ENCODE results near the gene CAP2.
"Not testable (repeated sequence)": the region's sequence is repeated elsewhere in the genome, so short reads cannot be mapped to it uniquely, and the experiment has no call there.

The CAP2 gene

DNA sequence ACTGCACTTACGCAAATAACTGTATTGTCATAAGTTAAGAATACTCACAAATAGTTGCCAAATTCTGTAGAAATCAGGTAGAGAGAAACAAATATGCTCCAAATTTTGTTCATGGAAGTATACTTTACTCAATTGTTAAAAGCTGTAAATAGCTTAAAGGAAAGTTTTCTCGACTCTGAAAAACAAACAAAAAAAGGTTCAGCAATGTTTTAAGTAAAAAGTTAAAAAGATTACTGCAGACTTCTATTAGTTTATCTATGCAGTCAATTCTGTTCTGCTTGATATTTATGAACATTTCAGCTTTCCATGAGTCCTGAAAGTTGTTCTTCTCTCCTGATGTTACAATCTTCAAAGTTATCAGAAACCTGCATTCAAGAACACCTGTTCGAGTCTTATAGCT is 169.2 kb downstream of the CAP2 start:
- TF ChIP-seq, protein P1, sequence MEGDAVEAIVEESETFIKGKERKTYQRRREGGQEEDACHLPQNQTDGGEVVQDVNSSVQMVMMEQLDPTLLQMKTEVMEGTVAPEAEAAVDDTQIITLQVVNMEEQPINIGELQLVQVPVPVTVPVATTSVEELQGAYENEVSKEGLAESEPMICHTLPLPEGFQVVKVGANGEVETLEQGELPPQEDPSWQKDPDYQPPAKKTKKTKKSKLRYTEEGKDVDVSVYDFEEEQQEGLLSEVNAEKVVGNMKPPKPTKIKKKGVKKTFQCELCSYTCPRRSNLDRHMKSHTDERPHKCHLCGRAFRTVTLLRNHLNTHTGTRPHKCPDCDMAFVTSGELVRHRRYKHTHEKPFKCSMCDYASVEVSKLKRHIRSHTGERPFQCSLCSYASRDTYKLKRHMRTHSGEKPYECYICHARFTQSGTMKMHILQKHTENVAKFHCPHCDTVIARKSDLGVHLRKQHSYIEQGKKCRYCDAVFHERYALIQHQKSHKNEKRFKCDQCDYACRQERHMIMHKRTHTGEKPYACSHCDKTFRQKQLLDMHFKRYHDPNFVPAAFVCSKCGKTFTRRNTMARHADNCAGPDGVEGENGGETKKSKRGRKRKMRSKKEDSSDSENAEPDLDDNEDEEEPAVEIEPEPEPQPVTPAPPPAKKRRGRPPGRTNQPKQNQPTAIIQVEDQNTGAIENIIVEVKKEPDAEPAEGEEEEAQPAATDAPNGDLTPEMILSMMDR (conservative IDR thresholded peaks at IDR 0.05; ENCODE audit: low read length) = no peak
- no peak overlapping the region for H3K4me3 ChIP-seq (ENCODE audit: low read length)
- DNase-seq (ENCODE audit: low read depth) = no peak

DNA sequence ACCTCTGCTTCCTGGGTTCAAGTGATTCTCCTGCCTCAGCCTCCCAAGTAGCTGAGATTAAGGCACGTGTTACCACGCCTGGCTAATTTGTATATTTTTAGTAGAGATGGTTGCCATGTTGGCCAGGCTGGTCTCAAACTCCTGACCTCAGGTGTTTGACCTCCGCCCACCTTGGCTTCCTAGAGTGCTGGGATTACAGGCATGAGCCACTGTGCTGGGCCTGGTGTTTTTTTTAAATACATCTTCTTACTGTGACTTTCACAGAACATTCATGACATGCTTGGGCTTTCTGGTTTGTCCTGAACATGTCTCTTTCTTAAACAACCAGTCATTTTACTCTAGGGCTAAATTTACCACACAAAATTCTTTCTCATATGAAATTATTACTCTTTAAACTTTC is 172.0 kb downstream of the CAP2 start:
- TF ChIP-seq, protein P1 (conservative IDR thresholded peaks at IDR 0.05; ENCODE audit: low read length) = no peak
- no peak overlapping the region for H3K4me3 ChIP-seq (ENCODE audit: low read length)
- DNase-seq (ENCODE audit: low read depth) = no peak

DNA sequence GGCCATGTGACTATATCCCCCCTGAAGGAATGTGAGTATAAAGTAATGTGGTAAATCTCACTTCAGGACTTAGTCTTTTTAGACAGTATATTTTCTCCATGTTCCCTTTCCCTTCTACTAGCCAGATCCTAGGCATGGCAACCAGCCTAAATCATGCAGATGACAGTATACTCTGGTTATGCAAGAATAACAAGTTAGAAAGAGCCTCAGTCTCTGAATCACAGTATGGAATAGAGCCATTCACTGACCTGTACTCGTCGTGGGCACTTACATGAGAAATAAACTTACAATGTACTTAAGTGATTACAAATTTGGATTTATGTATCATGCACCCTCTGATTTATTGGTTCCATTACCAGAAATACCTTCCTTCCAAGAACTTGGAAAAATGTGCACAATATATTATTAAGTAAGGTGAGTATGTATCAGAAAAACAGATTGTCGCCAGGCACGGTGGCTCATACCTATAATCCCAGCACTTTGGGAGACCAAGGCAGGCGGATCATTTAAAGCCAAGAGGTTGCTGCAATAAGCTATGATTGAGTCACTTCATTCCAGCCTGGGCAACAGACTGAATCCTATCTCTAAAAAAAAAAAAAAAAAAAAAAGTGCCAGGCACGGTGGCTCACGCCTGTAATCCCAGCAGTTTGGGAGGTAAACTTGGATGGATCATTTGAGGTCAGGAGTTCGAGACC is 181.6 kb downstream of the CAP2 start:
- no peak overlapping the region for H3K4me3 ChIP-seq (ENCODE audit: low read length)
- DNase-seq (ENCODE audit: low read depth) = peak; percentile 86
- TF ChIP-seq, protein P1 (conservative IDR thresholded peaks at IDR 0.05; ENCODE audit: low read length) = no peak

DNA sequence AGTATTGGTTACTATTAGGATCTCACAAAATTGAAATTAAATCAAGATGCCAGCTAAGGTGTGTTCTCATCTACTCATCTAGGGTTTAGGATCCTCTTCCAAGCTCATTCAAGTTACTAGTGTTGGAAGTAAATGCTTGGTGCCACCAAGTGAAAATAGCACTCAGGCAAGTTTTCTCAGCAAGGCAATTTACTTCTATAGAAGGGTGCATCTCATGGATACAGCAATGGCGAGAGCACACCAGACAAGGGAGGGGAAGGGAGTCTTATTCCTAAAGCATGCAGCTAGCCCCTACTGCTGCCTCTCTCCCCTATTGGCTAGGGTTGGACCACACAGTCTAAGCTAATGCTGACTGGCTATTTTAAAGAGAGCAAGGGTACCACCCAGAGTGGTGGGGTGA is 183.7 kb downstream of the CAP2 start:
- no peak overlapping the region for H3K4me3 ChIP-seq (ENCODE audit: low read length)
- no peak for DNase-seq (ENCODE audit: low read depth)
- TF ChIP-seq, protein P1 (conservative IDR thresholded peaks at IDR 0.05; ENCODE audit: low read length) = no peak

DNA sequence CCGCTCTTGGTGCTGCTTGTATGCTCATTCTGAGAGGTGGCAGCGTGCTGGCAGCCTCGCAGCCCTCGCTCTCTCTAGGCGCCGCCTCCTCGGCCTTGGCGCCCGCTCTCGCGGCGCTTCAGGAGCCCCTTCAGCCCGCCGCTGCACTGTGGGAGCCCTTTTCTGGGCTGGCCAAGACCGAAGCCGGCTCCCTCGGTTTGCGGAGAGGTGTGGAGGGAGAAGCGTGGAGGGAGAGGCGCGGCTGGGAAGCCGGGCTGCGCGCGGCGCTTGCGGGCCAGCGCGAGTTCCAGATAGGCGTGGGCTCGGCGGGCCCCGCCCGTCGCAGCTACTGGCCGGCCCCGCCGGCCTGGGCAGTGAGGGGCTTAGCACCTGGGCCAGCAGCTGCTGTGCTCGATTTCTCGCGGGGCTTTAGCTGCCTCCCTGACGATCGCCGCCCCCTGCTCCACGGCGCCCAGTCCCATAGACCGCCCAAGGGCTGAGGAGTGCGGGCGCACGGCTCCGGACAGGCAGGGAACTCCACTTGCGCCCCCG is 187.2 kb downstream of the CAP2 start:
- DNase-seq (ENCODE audit: low read depth) = peak; percentile 34
- TF ChIP-seq, protein P1 (conservative IDR thresholded peaks at IDR 0.05; ENCODE audit: low read length) = no peak
- peak overlapping the region; percentile 60 for H3K4me3 ChIP-seq (ENCODE audit: low read length)

DNA sequence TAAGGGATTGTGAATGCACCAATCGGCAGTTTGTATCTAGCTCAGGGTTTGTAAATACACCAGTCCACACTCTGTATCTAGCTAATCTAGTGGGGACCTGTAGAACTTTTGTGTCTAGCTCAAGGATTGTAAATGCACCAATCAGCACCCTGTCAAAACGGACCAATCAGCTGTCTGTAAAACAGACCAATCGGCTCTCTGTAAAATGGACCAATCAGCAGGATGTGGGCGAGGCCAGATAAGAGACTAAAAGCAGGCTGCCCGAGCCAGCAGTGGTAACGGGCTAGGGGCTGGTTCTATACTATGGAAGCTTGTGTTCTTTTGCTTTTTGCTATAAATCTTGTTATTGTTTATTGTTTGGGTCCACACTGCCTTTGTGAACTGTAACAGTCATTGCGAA is 187.9 kb downstream of the CAP2 start:
- DNase-seq (ENCODE audit: low read depth); H3K4me3 ChIP-seq (ENCODE audit: low read length): not testable (repeated sequence)

DNA sequence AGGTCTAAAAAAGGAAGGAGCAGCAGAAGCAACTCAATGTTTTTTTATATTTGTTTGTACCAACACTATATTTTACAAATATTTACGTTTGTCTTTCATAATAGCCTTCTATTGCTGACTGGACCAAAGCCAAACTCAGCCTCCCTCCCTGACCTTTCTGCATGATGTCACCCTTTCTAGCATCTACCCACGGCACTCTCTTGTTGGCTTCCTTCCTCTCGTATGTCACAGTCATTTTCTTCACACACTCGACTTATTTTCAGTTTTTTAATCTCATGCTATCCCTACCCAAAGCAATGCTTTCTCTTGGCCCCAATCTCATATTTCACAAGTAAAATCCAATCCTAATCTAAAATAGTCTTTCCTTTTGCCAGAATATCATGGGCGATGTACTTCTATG is 190.4 kb downstream of the CAP2 start:
- no peak overlapping the region for H3K4me3 ChIP-seq (ENCODE audit: low read length)
- peak; percentile 59 for DNase-seq (ENCODE audit: low read depth)
- TF ChIP-seq, protein P1 (conservative IDR thresholded peaks at IDR 0.05; ENCODE audit: low read length) = no peak

All from AG10803 (cell line).